Trophoblast cell (in vitro differentiated cells and primary cell): ENCODE results near the gene PTPRN2.

Experiments
- DNase-seq, 2 donors: peaks; one replicate each; pipeline ENCODE4 v3.0.0-alpha.2; 2016
- H2AFZ ChIP-seq: 2 replicates; pipeline ENCODE4 v1.6.1; 2013; ENCODE audit warnings: low read length, moderate library complexity, mild to moderate bottlenecking; ENCODE audit not compliant: insufficient read depth, poor library complexity
- H2AK5ac ChIP-seq: 2 replicates; pipeline ENCODE4 v1.6.1; 2013; ENCODE audit warnings: mild to moderate bottlenecking, low read length
- H2BK120ac ChIP-seq: 2 replicates; pipeline ENCODE4 v1.6.1; 2013; ENCODE audit warnings: low read length, mild to moderate bottlenecking, moderate library complexity; ENCODE audit not compliant: insufficient read depth, poor library complexity
- H2BK12ac ChIP-seq: 2 replicates; pipeline ENCODE4 v1.6.1; 2013; ENCODE audit warnings: mild to moderate bottlenecking, low read length, moderate library complexity
- H2BK5ac ChIP-seq: 2 replicates; pipeline ENCODE4 v1.6.1; 2013; ENCODE audit warnings: low read length, low read depth, moderate library complexity, mild to moderate bottlenecking; ENCODE audit not compliant: poor library complexity
- H3K14ac ChIP-seq: 2 replicates; pipeline ENCODE4 v1.6.1; 2013; ENCODE audit warnings: mild to moderate bottlenecking, low read length
- H3K18ac ChIP-seq: 2 replicates; pipeline ENCODE4 v1.6.1; 2013; ENCODE audit warnings: mild to moderate bottlenecking, low read length
- H3K23ac ChIP-seq: 2 replicates; pipeline ENCODE4 v1.6.1; 2013; ENCODE audit warnings: low read length
- H3K27ac ChIP-seq: 2 replicates; pipeline ENCODE4 v1.5.1; 2013; ENCODE audit warnings: low read depth, mild to moderate bottlenecking, inconsistent platforms, low read length, moderate library complexity
- H3K27me3 ChIP-seq: 2 replicates; pipeline ENCODE4 v1.6.1; 2013; ENCODE audit warnings: inconsistent platforms, mild to moderate bottlenecking, low read length, moderate library complexity; ENCODE audit not compliant: insufficient read depth
- H3K36me3 ChIP-seq, 2 experiments: 1 replicate in 1 of 2; 2 replicates in 1 of 2; pipeline ENCODE4 v1.6.1; 2013; ENCODE audit warnings: low read length in 2 of 2, mild to moderate bottlenecking in 2 of 2, moderate library complexity in 1 of 2; ENCODE audit not compliant: insufficient read depth in 2 of 2, control insufficient read depth in 1 of 2
- H3K4ac ChIP-seq: 2 replicates; pipeline ENCODE4 v1.6.1; 2013; ENCODE audit warnings: low read depth, mild to moderate bottlenecking, low read length, moderate library complexity
- H3K4me1 ChIP-seq, 2 experiments: 1 replicate in 1 of 2; 2 replicates in 1 of 2; pipeline ENCODE4 v1.6.1; 2013; ENCODE audit warnings: low read length in 2 of 2, mild to moderate bottlenecking in 2 of 2, moderate library complexity in 1 of 2; ENCODE audit not compliant: insufficient read depth in 2 of 2, control insufficient read depth in 1 of 2
- H3K4me2 ChIP-seq: 2 replicates; pipeline ENCODE4 v1.6.1; 2013; ENCODE audit warnings: inconsistent platforms, mild to moderate bottlenecking, low read length, moderate library complexity
- H3K4me3 ChIP-seq: 2 replicates; pipeline ENCODE4 v1.5.1; 2013; ENCODE audit warnings: mild to moderate bottlenecking, low read depth, low read length, inconsistent platforms
- H3K79me1 ChIP-seq: one replicate; pipeline ENCODE4 v1.6.1; 2013; ENCODE audit warnings: low read length
- H3K79me2 ChIP-seq: 2 replicates; pipeline ENCODE4 v1.6.1; 2013; ENCODE audit warnings: low read length, mild to moderate bottlenecking; ENCODE audit not compliant: control insufficient read depth, insufficient read depth, poor library complexity
- H3K9ac ChIP-seq: 2 replicates; pipeline ENCODE4 v1.6.1; 2013; ENCODE audit warnings: mild to moderate bottlenecking, low read length
- H3K9me3 ChIP-seq: 2 replicates; pipeline ENCODE4 v1.6.1; 2013; ENCODE audit warnings: low read depth, mild to moderate bottlenecking, control low read depth, inconsistent platforms, low read length; ENCODE audit not compliant: insufficient read depth
- H4K12ac ChIP-seq: 2 replicates; pipeline ENCODE4 v1.6.1; 2013; ENCODE audit warnings: low read depth, mild to moderate bottlenecking, low read length, moderate library complexity
- H4K8ac ChIP-seq: 2 replicates; pipeline ENCODE4 v1.6.1; 2013; ENCODE audit warnings: low read depth, mild to moderate bottlenecking, low read length, moderate library complexity
- H4K91ac ChIP-seq: one replicate; pipeline ENCODE4 v1.6.1; 2013; ENCODE audit warnings: low read depth, mild to moderate bottlenecking, low read length, moderate library complexity
- WGBS: extraction: QIAGEN DNeasy Blood & Tissue Kit; methylation state at CpG from one replicate; pipeline ENCODE4 v1.1.7; 2013; ENCODE audit warnings: missing lambda C conversion rate; ENCODE audit not compliant: insufficient read length, insufficient coverage; ENCODE audit errors: extremely low coverage; 5-methylcytosine and 5-hydroxymethylcytosine counted together

The PTPRN2 gene

DNA sequence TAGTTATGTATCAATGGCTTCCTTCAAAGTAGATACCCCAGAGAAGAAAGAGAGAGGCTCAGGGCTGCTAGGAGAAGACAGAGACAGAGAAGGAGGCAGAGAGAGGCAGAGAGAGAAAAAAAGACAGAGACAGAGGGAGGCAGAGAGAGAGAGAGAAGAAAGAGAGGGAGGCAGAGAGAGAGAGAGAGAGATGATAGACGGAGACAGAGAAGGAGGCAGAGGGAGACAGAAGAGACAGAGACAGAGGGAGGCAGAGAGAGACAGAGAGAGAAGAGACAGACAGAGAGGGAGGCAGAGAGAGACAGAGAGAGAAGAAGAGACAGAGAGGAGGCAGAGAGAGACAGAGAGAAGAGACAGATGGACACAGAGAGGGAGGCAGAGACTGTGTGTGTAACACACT lies 1062.9 kb downstream of the PTPRN2 start:
- Histone ChIP-seq H2AK5ac (no peak overlapping the region), H4K91ac (no peak overlapping the region), H3K27ac (no peak overlapping the region), H3K9ac (no peak overlapping the region), H3K4me2 (no peak overlapping the region), H4K12ac (no peak overlapping the region), H3K27me3 (no peaks in the 10 kb centered on the region), H3K9me3 (no peaks in the 10 kb centered on the region), H3K79me2 (no peaks in the 10 kb centered on the region), H3K4ac (no peak overlapping the region), H3K4me3 (no peak overlapping the region), H4K8ac (no peak overlapping the region), H2AFZ (no peak overlapping the region), H3K23ac (no peak overlapping the region), H3K79me1 (no peaks in the 10 kb centered on the region), H2BK5ac (no peak overlapping the region), H3K18ac (no peak overlapping the region), H2BK12ac (no peak overlapping the region), H3K36me3 (no peaks in the 10 kb centered on the region), H2BK120ac (no peak overlapping the region), H3K4me1 (no peaks in the 10 kb centered on the region), H3K14ac (no peak overlapping the region)
- no CpG with 5 or more reads among the region's 1 CpG for WGBS
- DNase-seq, result no peak

GRCh38 chr7:157523766-157524421 lies 1063.7 kb downstream of the PTPRN2 start:
- Histone ChIP-seq H3K4me2 (no peak overlapping the region), H4K12ac (no peak overlapping the region), H2AK5ac (no peak overlapping the region), H3K27me3 (no peaks in the 10 kb centered on the region), H3K36me3 (no peaks in the 10 kb centered on the region), H3K79me1 (no peaks in the 10 kb centered on the region), H3K23ac (no peak overlapping the region), H3K18ac (no peak overlapping the region), H4K8ac (no peak overlapping the region), H4K91ac (no peak overlapping the region), H2BK5ac (no peak overlapping the region), H3K4me3 (no peak overlapping the region), H3K4ac (no peak overlapping the region), H2BK120ac (no peak overlapping the region), H3K4me1 (no peaks in the 10 kb centered on the region), H2AFZ (no peak overlapping the region), H3K14ac (no peak overlapping the region), H2BK12ac (no peak overlapping the region), H3K9me3 (no peaks in the 10 kb centered on the region), H3K9ac (no peak overlapping the region), H3K27ac (no peak overlapping the region), H3K79me2 (no peaks in the 10 kb centered on the region)
- WGBS, result no CpG with 5 or more reads among the region's 20 CpGs
- no peak for DNase-seq

DNA sequence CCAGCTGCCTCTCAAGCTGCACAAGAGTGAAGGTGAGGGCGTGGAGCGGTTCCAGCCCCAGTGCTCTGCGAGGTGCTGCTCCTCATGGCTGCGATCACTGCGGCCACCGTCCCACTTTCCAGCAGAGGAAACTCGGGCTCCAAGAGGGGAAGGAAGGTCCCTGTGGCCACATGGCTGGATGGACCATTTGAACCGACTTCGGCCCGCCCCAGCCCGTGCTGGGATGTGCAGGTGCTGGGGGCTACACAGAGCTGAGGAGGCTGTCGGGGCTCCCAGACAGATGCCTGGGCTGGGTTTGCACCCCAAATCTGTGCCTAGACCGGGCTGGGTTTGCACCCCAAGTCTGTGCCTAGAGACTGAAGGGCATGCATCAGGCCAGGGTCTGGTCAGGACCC lies 1064.3 kb downstream of the PTPRN2 start:
- Histone ChIP-seq H3K23ac (no peak overlapping the region), H3K79me1 (no peaks in the 10 kb centered on the region), H3K4ac (no peak overlapping the region), H4K8ac (no peak overlapping the region), H4K91ac (no peak overlapping the region), H3K36me3 (no peaks in the 10 kb centered on the region), H3K18ac (no peak overlapping the region), H3K9me3 (no peaks in the 10 kb centered on the region), H3K4me2 (no peak overlapping the region), H2AFZ (no peak overlapping the region), H3K9ac (no peak overlapping the region), H2AK5ac (no peak overlapping the region), H3K14ac (no peak overlapping the region), H3K27me3 (no peaks in the 10 kb centered on the region), H3K4me1 (no peaks in the 10 kb centered on the region), H2BK120ac (no peak overlapping the region), H4K12ac (no peak overlapping the region), H3K4me3 (no peak overlapping the region), H3K79me2 (no peaks in the 10 kb centered on the region), H2BK5ac (no peak overlapping the region), H2BK12ac (no peak overlapping the region), H3K27ac (no peak overlapping the region)
- DNase-seq, result no peak
- WGBS, result no CpG with 5 or more reads among the region's 13 CpGs

DNA sequence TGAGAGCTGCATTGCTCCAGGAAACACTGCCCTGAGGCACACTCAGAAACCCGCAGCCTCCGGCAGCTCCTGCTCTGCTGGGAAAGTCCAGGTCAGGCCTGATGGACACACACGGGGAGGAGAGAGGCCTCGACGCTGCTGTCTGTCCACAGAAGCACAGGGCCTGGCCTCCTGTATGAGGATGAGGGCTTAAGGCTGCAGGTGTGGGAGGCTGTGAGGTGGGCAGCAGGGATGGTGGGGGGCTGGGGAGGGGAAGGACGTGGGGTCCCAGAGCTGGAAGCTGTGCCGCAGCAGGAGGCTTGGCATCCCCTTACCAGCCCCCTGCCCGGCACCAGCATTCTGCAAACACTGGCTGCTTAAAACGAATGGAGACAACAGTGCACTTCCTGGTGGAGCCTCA lies 1064.7 kb downstream of the PTPRN2 start:
- Histone ChIP-seq H4K12ac (no peak overlapping the region), H4K91ac (no peak overlapping the region), H3K36me3 (no peaks in the 10 kb centered on the region), H3K4ac (no peak overlapping the region), H2BK120ac (no peak overlapping the region), H2BK12ac (no peak overlapping the region), H3K4me2 (no peak overlapping the region), H3K27ac (no peak overlapping the region), H2AK5ac (no peak overlapping the region), H3K79me2 (no peaks in the 10 kb centered on the region), H3K9ac (no peak overlapping the region), H3K4me1 (no peaks in the 10 kb centered on the region), H3K27me3 (no peaks in the 10 kb centered on the region), H2AFZ (no peak overlapping the region), H3K18ac (no peak overlapping the region), H3K79me1 (no peaks in the 10 kb centered on the region), H4K8ac (no peak overlapping the region), H3K9me3 (no peaks in the 10 kb centered on the region), H2BK5ac (no peak overlapping the region), H3K4me3 (no peak overlapping the region), H3K23ac (no peak overlapping the region), H3K14ac (no peak overlapping the region)
- DNase-seq, result no peak
- WGBS, result no CpG with 5 or more reads among the region's 9 CpGs
